ENCODE measurements around the gene CFAP99.
A peak's percentile ranks its signal among the peaks of the same experiment; 100 is the strongest.

DNA sequence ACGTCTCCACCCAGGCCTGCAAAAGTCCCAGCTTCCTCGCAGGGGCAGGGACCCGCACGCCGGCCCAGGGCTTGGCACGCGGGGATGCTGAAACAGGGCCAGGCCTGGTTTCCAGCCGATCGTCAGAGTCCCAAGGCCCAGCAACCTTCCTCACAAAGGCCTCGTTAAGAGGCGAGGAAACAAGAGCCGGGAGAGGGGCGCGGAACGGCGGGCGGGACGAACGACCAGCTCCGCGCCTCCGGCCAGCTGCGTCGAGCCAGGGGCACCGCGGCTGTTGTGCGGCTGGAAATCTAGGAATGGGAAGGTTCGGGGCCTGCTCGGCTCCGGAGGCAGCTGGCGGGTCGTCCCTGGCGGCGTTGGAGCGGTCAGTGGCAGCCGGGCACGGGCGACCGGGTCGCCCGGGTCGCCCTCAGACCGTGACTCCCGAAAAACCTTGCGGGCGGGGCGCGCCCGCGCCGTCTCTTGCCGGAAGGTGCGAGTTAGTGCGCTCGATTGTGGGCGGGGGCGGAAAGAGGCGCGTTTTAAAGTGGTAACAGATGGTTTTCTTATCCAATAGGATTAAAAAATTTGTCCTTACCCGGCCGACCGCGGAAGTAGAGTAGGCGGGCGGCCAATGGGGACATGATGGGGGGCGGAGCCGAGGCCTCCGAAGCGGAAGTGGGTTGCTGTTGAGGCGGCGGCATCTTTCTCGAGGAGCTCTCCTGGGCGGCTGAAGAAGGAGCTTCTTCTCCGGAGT, 49.9 kb downstream of the CFAP99 start, which contains the start of gene RNF4:
- TF ChIP-seq, protein P1, sequence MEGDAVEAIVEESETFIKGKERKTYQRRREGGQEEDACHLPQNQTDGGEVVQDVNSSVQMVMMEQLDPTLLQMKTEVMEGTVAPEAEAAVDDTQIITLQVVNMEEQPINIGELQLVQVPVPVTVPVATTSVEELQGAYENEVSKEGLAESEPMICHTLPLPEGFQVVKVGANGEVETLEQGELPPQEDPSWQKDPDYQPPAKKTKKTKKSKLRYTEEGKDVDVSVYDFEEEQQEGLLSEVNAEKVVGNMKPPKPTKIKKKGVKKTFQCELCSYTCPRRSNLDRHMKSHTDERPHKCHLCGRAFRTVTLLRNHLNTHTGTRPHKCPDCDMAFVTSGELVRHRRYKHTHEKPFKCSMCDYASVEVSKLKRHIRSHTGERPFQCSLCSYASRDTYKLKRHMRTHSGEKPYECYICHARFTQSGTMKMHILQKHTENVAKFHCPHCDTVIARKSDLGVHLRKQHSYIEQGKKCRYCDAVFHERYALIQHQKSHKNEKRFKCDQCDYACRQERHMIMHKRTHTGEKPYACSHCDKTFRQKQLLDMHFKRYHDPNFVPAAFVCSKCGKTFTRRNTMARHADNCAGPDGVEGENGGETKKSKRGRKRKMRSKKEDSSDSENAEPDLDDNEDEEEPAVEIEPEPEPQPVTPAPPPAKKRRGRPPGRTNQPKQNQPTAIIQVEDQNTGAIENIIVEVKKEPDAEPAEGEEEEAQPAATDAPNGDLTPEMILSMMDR (IDR thresholded peaks at IDR 0.05), result no peak
- peak; percentile 76 to 87 (median 85) for TF ChIP-seq POLR2A (IDR thresholded peaks at IDR 0.05)
